Astrocyte (in vitro differentiated cells and primary cell): ENCODE data around the gene SLC26A1. TPM values are rescaled to one million over a fixed set of nuclear protein-coding genes. Genes with fewer than 3 reads are reported as not detected.
A peak's percentile ranks its signal among the peaks of the same experiment; 100 is the strongest.

Experiments used
- DNase-seq: peaks from one replicate; pipeline ENCODE4 v3.0.0-alpha.2; 2010; ENCODE audit warnings: low read depth
- FAIRE-seq: peaks from 2 replicates; lab custom pipeline; 2011; peaks lifted over from hg19 to GRCh38; lab: Jason Lieb, UNC
- H2AFZ ChIP-seq: 2 replicates; pipeline ENCODE4 v1.6.0; 2012; ENCODE audit warnings: low read depth, low read length, inconsistent platforms
- H3K27ac ChIP-seq: 2 replicates; pipeline ENCODE4 v1.5.1; 2011; ENCODE audit warnings: low read depth, low read length, inconsistent platforms
- H3K27me3 ChIP-seq: 2 replicates; pipeline ENCODE4 v1.6.0; 2011; ENCODE audit warnings: low read length, inconsistent platforms; ENCODE audit not compliant: insufficient read depth
- H3K36me3 ChIP-seq: 2 replicates; pipeline ENCODE4 v1.5.1; 2011; ENCODE audit warnings: low read length, inconsistent platforms; ENCODE audit not compliant: insufficient read depth
- H3K4me1 ChIP-seq: 2 replicates; pipeline ENCODE4 v1.5.1; 2011; ENCODE audit warnings: low read length, inconsistent platforms; ENCODE audit not compliant: insufficient read depth
- H3K4me2 ChIP-seq: 2 replicates; pipeline ENCODE4 v1.6.0; 2012; ENCODE audit warnings: low read length, inconsistent platforms
- H3K4me3 ChIP-seq: 2 replicates; pipeline ENCODE4 v1.5.1; 2011; ENCODE audit warnings: low read depth, mild to moderate bottlenecking, low read length, inconsistent platforms; ENCODE audit not compliant: insufficient read depth
- H3K79me2 ChIP-seq: 2 replicates; pipeline ENCODE4 v1.6.0; 2012; ENCODE audit warnings: mild to moderate bottlenecking, low read length, inconsistent platforms; ENCODE audit not compliant: insufficient read depth
- H3K9ac ChIP-seq: 2 replicates; pipeline ENCODE4 v1.6.0; 2012; ENCODE audit warnings: mild to moderate bottlenecking, low read length, inconsistent platforms
- H3K9me3 ChIP-seq: 2 replicates; pipeline ENCODE4 v1.5.1; 2012; ENCODE audit warnings: low read depth, mild to moderate bottlenecking, low read length, inconsistent platforms; ENCODE audit not compliant: insufficient read depth
- H4K20me1 ChIP-seq: 2 replicates; pipeline ENCODE4 v1.6.0; 2012; ENCODE audit warnings: low read length, inconsistent platforms; ENCODE audit not compliant: insufficient read depth
- H3K27ac Mint-ChIP-seq: one replicate; pipeline ENCODE4 v1.8.0; 2021; ENCODE audit warnings: mild to moderate bottlenecking, mixed read lengths; ENCODE audit not compliant: unreplicated experiment
- H3K27me3 Mint-ChIP-seq: one replicate; pipeline ENCODE4 v1.8.0; 2021; ENCODE audit warnings: low read depth, mixed read lengths; ENCODE audit not compliant: unreplicated experiment
- H3K36me3 Mint-ChIP-seq: one replicate; pipeline ENCODE4 v1.8.0; 2021; ENCODE audit warnings: low read depth, mixed read lengths; ENCODE audit not compliant: unreplicated experiment
- H3K4me1 Mint-ChIP-seq: one replicate; pipeline ENCODE4 v1.8.0; 2021; ENCODE audit warnings: low read depth, mixed read lengths; ENCODE audit not compliant: unreplicated experiment
- H3K4me3 Mint-ChIP-seq: one replicate; pipeline ENCODE4 v1.8.0; 2021; ENCODE audit warnings: mild to moderate bottlenecking, moderate library complexity, mixed read lengths; ENCODE audit not compliant: unreplicated experiment
- H3K9me3 Mint-ChIP-seq: one replicate; pipeline ENCODE4 v1.8.0; 2021; ENCODE audit warnings: mild to moderate bottlenecking, mixed read lengths; ENCODE audit not compliant: unreplicated experiment
- CTCF ChIP-seq: IDR thresholded peaks from 2 replicates; pipeline ENCODE4 v1.5.1; 2011; ENCODE audit warnings: low read depth, mild to moderate bottlenecking, inconsistent platforms, low read length, moderate library complexity; ENCODE audit not compliant: insufficient read depth
- EZH2 ChIP-seq: IDR thresholded peaks from 2 replicates; pipeline ENCODE4 v1.6.1; 2012; ENCODE audit warnings: mild to moderate bottlenecking, low read length, inconsistent platforms; ENCODE audit not compliant: insufficient read depth
- total RNA-seq: library from RNA; stranded (reverse); gene quantifications from 2 replicates; pipeline ENCODE4 v1.2.1, GENCODE V29; 2021

Gene SLC26A1
- total RNA-seq, 1 donor from 2014 or later = 0.34 TPM

- H3K9me3 ChIP-seq = no peaks in the 10 kb centered on the region
- FAIRE-seq (no peak), DNase-seq (peak; percentile 45)
- H3K27me3 ChIP-seq = no peaks in the 10 kb centered on the region
- H4K20me1 ChIP-seq = peaks cover 9% of the 10 kb centered on the region
- Mint-ChIP-seq H3K4me3 (peak within 1 kb of the TSS; percentile 94), H3K4me1 (peaks cover 8% of the 10 kb centered on the region), H3K36me3 (peaks cover 6% of the 10 kb centered on the region), H3K27ac (peak within 1 kb of the TSS; percentile 78), H3K9me3 (no peaks in the 10 kb centered on the region), H3K27me3 (no peaks in the 10 kb centered on the region)
- H3K36me3 ChIP-seq = no peaks in the 10 kb centered on the region
- peak within 1 kb of the TSS; percentile 80 for H3K4me3 ChIP-seq
- H2AFZ ChIP-seq = peak within 1 kb of the TSS; percentile 88
- no peaks in the 10 kb centered on the region for H3K79me2 ChIP-seq
- H3K4me2 ChIP-seq = peak within 1 kb of the TSS; percentile 99
- TF ChIP-seq EZH2 (no peak), CTCF (no peak)
- H3K27ac ChIP-seq = peak within 1 kb of the TSS; percentile 31
- peaks cover 24% of the 10 kb centered on the region for H3K4me1 ChIP-seq
- H3K9ac ChIP-seq = peak within 1 kb of the TSS; percentile 83
Measured at GRCh38 chr4:986879-987623, 6.2 kb downstream of the SLC26A1 start, which contains the start of gene IDUA. IDUA (plus strand) TSS chr4:987044; CDS start chr4:987085, 41 bp downstream.

- H3K27ac Mint-ChIP-seq = peak overlapping the region; percentile 78
- peak overlapping the region; percentile 99 for H3K4me2 ChIP-seq
- peaks cover 24% of the 10 kb centered on the region for H3K4me1 ChIP-seq
- H3K27me3 Mint-ChIP-seq = no peaks in the 10 kb centered on the region
- H3K36me3 Mint-ChIP-seq = peaks cover 6% of the 10 kb centered on the region
- H3K36me3 ChIP-seq = no peaks in the 10 kb centered on the region
- no peak for FAIRE-seq
- H3K9me3 Mint-ChIP-seq = no peaks in the 10 kb centered on the region
- H3K4me3 ChIP-seq = peak overlapping the region; percentile 80
- H3K9ac ChIP-seq = peak overlapping the region; percentile 83
- peak overlapping the region; percentile 31 for H3K27ac ChIP-seq
- H3K4me3 Mint-ChIP-seq = peak overlapping the region; percentile 94
- peaks cover 8% of the 10 kb centered on the region for H3K4me1 Mint-ChIP-seq
- no peak for DNase-seq
- no peaks in the 10 kb centered on the region for H3K27me3 ChIP-seq
- TF ChIP-seq CTCF = no peak
- TF ChIP-seq EZH2 = no peak
- H3K79me2 ChIP-seq = no peaks in the 10 kb centered on the region
- H2AFZ ChIP-seq = peak overlapping the region; percentile 88
- no peaks in the 10 kb centered on the region for H3K9me3 ChIP-seq
- peaks cover 9% of the 10 kb centered on the region for H4K20me1 ChIP-seq
Measured at GRCh38 chr4:986428-986878, 6.8 kb downstream of the SLC26A1 start.
